OCI-LY7 (cell line): Measurements from ENCODE around the gene ORAI1. TPM values are rescaled to one million over a fixed set of nuclear protein-coding genes. Genes with fewer than 3 reads are reported as not detected.

Source experiments
- BruUV-seq: library from RNA; stranded (reverse); fragments of 400-500 nt; replicated peaks from 2 replicates; lab custom pipeline; 2021; lab: Mats Ljungman, UMichigan
- CTCF ChIA-PET: fragments of 300-600 bp; sonication (Branson Sonifier 250); formaldehyde crosslinking; loops from one replicate; lab custom pipeline; 2022; ENCODE audit warnings: antibody characterized with exemption; ENCODE audit not compliant: unreplicated experiment; lab: Charles Lee
- POLR2A ChIA-PET: fragments of 300-600 bp; sonication (Branson Sonifier 250); formaldehyde crosslinking; loops from one replicate; lab custom pipeline; 2022; ENCODE audit warnings: antibody characterized with exemption; lab: Charles Lee
- DNase-seq: peaks from one replicate; pipeline ENCODE4 v3.0.0-alpha.2; 2015; ENCODE audit warnings: low spot score
- H2AFZ ChIP-seq: fragments of 200-600 bp; sonication (generic), shearing (Covaris generic); 2 replicates; pipeline ENCODE4 v1.6.1; 2014; ENCODE audit warnings: mild to moderate bottlenecking, antibody characterized with exemption, low read length, moderate library complexity
- H3K27ac ChIP-seq: fragments of 200-600 bp; sonication (generic); 2 replicates; pipeline ENCODE4 v1.5.1; 2014; ENCODE audit warnings: mixed run types, low read depth, mild to moderate bottlenecking, moderate library complexity, low read length, inconsistent platforms; ENCODE audit not compliant: poor library complexity, severe bottlenecking
- H3K36me3 ChIP-seq: fragments of 200-600 bp; sonication (generic); 2 replicates; pipeline ENCODE4 v1.6.1; 2014; ENCODE audit warnings: mild to moderate bottlenecking, antibody characterized with exemption, low read length, moderate library complexity, mixed read lengths; ENCODE audit not compliant: insufficient read depth
- H3K4me1 ChIP-seq: fragments of 200-600 bp; sonication (generic); 2 replicates; pipeline ENCODE4 v1.5.1; 2014; ENCODE audit warnings: mild to moderate bottlenecking, low read length; ENCODE audit not compliant: insufficient read depth, poor library complexity, severe bottlenecking
- H3K4me2 ChIP-seq: fragments of 200-600 bp; sonication (generic); 2 replicates; pipeline ENCODE4 v1.6.1; 2014; ENCODE audit warnings: mild to moderate bottlenecking, low read length
- H3K4me3 ChIP-seq: fragments of 200-600 bp; sonication (generic); 2 replicates; pipeline ENCODE4 v1.5.1; 2014; ENCODE audit warnings: mild to moderate bottlenecking, low read depth, low read length; ENCODE audit not compliant: poor library complexity, severe bottlenecking
- H3K79me2 ChIP-seq: fragments of 200-600 bp; sonication (generic); 2 replicates; pipeline ENCODE4 v1.6.1; 2016; ENCODE audit warnings: low read depth, mild to moderate bottlenecking, low read length, moderate library complexity, mixed read lengths; ENCODE audit not compliant: insufficient read depth
- H3K9me2 ChIP-seq: fragments of 200-600 bp; sonication (generic); 2 replicates; pipeline ENCODE4 v1.6.1; 2016; ENCODE audit warnings: mild to moderate bottlenecking, low read length, mixed read lengths; ENCODE audit not compliant: insufficient read depth
- H3K9me3 ChIP-seq: fragments of 200-600 bp; sonication (generic); 2 replicates; pipeline ENCODE4 v1.6.1; 2014; ENCODE audit warnings: mild to moderate bottlenecking, mixed run types, low read length, mixed read lengths
- H4K20me1 ChIP-seq: fragments of 200-600 bp; sonication (generic); 2 replicates; pipeline ENCODE4 v1.6.1; 2014; ENCODE audit warnings: mild to moderate bottlenecking, antibody characterized with exemption, low read length, moderate library complexity, mixed read lengths; ENCODE audit not compliant: insufficient read depth
- CTCF ChIP-seq: fragments of 200-600 bp; sonication (generic); conservative IDR thresholded peaks from 2 replicates; pipeline ENCODE4 v1.5.1; 2014; ENCODE audit warnings: mild to moderate bottlenecking, antibody characterized with exemption, low read length, moderate library complexity, mixed read lengths
- EZH2phosphoT487 ChIP-seq: fragments of 200-600 bp; sonication (generic); IDR thresholded peaks from 2 replicates; pipeline ENCODE4 v1.6.1; 2018; ENCODE audit warnings: low read depth, borderline replicate concordance, mild to moderate bottlenecking, mixed run types, antibody characterized with exemption, low read length, moderate library complexity, mixed read lengths
- intact Hi-C: fragments of 100-400 bp; cut with micrococcal nuclease; formaldehyde crosslinking; loops from one replicate; pipeline ENCODE4 v1.10.0; 2022; ENCODE audit not compliant: unreplicated experiment
- total RNA-seq, 2 experiments: library from RNA; depleted of rRNA in 1 of 2; stranded (reverse); fragments of >200 nt in 1 of 2; shearing (Covaris generic) in 1 of 2; gene quantifications; 2 replicates each; pipeline ENCODE4 v1.2.3, GENCODE V29; 2014 to 2022

Gene ORAI1
- total RNA-seq, 2 experiments from 2014 or later: 9.5 to 19.1 TPM

- Histone ChIP-seq H3K36me3 (peaks cover 11% of the 10 kb centered on the region; the same call in 1 of the 2 replicates), H3K27ac (peak overlapping the region; percentile 70), H3K4me2 (peak overlapping the region; percentile 84), H3K4me3 (peak overlapping the region; percentile 69), H2AFZ (peak overlapping the region; percentile 18; the same call in 1 of the 2 replicates), H3K9me3 (no peaks in the 10 kb centered on the region), H3K79me2 (peaks cover 24% of the 10 kb centered on the region), H4K20me1 (peaks cover 9% of the 10 kb centered on the region; the same call in 1 of the 2 replicates), H3K9me2 (no peaks in the 10 kb centered on the region), H3K4me1 (peaks cover 41% of the 10 kb centered on the region)
- peak; percentile 83 for DNase-seq
- BruUV-seq: TSS peak; percentile 49
- TF ChIP-seq CTCF (peak; percentile 13), EZH2phosphoT487 (no peak)
- POLR2A ChIA-PET: interaction anchor here (0.6 to 3.6 kb wide), 10 partner anchors 9 to 90 kb away, joined by 3 to 10 read pairs (median 4); no protein-coding TSS in a partner anchor
- intact Hi-C loops: loop anchor here (1.0 to 5.0 kb wide), 3 partner anchors 37 to 175 kb away; partner anchors contain the start of gene SETD1B
- CTCF ChIA-PET: interaction anchor here (0.6 to 2.0 kb wide), 5 partner anchors 10 to 130 kb away, joined by 3 to 16 read pairs (median 3); no protein-coding TSS in a partner anchor
Measured at GRCh38 chr12:121626853-121627640, 717 bp downstream of the ORAI1 start.

- H3K4me3 ChIP-seq: peak overlapping the region; percentile 69
- TF ChIP-seq EZH2phosphoT487 (no peak), CTCF (no peak)
- H2AFZ ChIP-seq: no peak overlapping the region
- H3K4me1 ChIP-seq: peaks cover 47% of the 10 kb centered on the region
- no peaks in the 10 kb centered on the region for H3K9me2 ChIP-seq
- H3K27ac ChIP-seq: peak overlapping the region; percentile 70
- DNase-seq: peak; percentile 16
- intact Hi-C loops: loop anchor here (2.0 to 5.0 kb wide), 2 partner anchors 55 to 174 kb away; partner anchors contain the start of gene SETD1B
- H3K9me3 ChIP-seq: no peaks in the 10 kb centered on the region
- H3K79me2 ChIP-seq: peaks cover 30% of the 10 kb centered on the region
- ChIA-PET CTCF (interaction anchor here (0.5 to 2.0 kb wide), 3 partner anchors 9 to 104 kb away, joined by 5 to 16 read pairs (median 6); no protein-coding TSS in a partner anchor), POLR2A (interaction anchor here (0.5 to 3.6 kb wide), 7 partner anchors 9 to 76 kb away, joined by 3 to 10 read pairs (median 5); no protein-coding TSS in a partner anchor)
- peak overlapping the region; percentile 84 for H3K4me2 ChIP-seq
- peaks cover 15% of the 10 kb centered on the region; the same call in 1 of the 2 replicates for H3K36me3 ChIP-seq
- H4K20me1 ChIP-seq: peaks cover 9% of the 10 kb centered on the region; the same call in 1 of the 2 replicates
- BruUV-seq: no TSS peak
Measured at GRCh38 chr12:121628037-121628436, 1.7 kb downstream of the ORAI1 start.
